ENCODE measurements around the gene MESP1.

DNA sequence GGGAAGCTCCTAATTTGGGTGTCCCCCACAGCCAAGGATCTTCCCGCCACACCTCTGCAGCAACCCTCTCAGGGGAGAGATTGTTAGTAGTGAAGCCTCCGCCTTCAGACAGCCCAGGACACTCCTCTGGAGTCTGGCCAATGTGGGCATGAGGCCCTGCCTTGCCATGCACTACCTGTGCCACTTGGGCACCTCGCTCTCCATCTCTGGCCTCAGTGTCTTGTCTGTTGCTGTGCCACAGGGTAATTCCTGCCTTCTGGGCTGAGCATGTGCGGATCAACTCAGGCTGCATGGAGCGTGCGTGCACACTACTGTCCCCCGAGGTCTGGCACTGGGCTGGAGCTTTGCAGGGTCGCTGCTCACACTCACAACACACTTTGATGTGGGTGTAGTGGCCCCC lies 7.9 kb upstream of the MESP1 start:
- TF ChIP-seq, protein P1, sequence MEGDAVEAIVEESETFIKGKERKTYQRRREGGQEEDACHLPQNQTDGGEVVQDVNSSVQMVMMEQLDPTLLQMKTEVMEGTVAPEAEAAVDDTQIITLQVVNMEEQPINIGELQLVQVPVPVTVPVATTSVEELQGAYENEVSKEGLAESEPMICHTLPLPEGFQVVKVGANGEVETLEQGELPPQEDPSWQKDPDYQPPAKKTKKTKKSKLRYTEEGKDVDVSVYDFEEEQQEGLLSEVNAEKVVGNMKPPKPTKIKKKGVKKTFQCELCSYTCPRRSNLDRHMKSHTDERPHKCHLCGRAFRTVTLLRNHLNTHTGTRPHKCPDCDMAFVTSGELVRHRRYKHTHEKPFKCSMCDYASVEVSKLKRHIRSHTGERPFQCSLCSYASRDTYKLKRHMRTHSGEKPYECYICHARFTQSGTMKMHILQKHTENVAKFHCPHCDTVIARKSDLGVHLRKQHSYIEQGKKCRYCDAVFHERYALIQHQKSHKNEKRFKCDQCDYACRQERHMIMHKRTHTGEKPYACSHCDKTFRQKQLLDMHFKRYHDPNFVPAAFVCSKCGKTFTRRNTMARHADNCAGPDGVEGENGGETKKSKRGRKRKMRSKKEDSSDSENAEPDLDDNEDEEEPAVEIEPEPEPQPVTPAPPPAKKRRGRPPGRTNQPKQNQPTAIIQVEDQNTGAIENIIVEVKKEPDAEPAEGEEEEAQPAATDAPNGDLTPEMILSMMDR (IDR thresholded peaks at IDR 0.05): no peak
- TF ChIP-seq POLR2A (IDR thresholded peaks at IDR 0.05) (no peak), EP300 (IDR thresholded peaks at IDR 0.05) (no peak)
